GM18511 (cell line): Measurements from ENCODE around the gene ASPG.

Experiments
- ATAC-seq: cut with Tn5 transposase; IDR thresholded peaks from one replicate; pipeline ENCODE4 v1.9.1; 2021; ENCODE audit warnings: mild to moderate bottlenecking, moderate library complexity; ENCODE audit not compliant: unreplicated experiment

The ASPG gene

GRCh38 chr14:104115131-104115600 lies 29.7 kb downstream of the ASPG start:
- ATAC-seq = no peak

GRCh38 chr14:104115691-104116287 lies 30.3 kb downstream of the ASPG start:
- ATAC-seq = no peak

DNA sequence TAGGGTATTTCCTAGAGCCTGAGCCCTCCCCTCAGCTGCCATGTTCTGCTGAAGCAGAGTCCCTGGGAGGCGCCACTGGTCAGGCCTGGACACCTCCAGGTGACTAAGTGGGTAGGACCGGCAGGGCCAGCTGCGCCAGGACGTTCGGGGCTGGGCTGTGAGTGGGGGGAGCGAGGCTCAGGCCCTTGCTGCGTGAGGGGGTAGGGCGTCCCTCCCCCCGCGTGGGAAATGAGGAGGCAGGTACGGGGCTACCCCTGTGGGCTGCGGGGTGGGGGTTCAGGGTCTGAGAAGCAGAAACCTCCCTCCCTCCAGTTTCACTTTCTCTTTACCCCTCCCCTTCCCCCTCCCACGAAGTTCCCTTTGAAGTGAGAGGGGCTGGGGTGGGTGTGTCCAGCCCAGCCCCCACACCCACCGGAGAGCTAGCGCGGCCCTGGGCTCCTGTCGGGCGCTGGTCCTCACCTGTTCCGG lies 30.8 kb downstream of the ASPG start:
- no peak for ATAC-seq

DNA sequence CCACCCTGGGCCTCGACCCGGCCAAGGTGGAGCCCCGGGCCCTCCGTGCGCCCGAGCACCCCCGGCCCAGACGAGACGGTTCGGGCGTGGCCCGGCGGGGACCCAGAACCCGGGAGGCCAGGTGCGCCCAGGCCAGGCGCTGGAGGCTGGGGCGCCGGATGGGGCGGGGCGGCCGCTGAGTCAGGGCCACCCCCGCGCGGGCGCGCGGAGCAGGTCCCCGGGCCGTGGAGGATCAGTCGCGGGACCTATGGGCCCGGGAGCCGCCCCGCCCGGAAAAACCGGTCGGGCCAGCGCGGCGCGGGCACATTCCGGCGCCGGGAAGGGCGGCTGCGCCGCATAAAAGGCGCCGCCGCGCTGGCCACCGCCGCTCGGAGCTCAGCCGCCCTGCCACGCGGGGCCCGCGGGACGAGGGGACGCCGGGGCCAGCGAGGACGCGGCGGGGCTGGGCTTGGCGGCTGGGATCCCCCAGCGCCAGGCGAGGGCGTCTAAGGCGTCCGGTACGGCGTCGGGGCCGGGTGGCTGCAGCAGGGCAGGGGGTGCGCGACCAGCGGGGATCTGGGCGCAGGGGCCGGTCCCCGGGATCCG lies 31.3 kb downstream of the ASPG start:
- no peak for ATAC-seq

DNA sequence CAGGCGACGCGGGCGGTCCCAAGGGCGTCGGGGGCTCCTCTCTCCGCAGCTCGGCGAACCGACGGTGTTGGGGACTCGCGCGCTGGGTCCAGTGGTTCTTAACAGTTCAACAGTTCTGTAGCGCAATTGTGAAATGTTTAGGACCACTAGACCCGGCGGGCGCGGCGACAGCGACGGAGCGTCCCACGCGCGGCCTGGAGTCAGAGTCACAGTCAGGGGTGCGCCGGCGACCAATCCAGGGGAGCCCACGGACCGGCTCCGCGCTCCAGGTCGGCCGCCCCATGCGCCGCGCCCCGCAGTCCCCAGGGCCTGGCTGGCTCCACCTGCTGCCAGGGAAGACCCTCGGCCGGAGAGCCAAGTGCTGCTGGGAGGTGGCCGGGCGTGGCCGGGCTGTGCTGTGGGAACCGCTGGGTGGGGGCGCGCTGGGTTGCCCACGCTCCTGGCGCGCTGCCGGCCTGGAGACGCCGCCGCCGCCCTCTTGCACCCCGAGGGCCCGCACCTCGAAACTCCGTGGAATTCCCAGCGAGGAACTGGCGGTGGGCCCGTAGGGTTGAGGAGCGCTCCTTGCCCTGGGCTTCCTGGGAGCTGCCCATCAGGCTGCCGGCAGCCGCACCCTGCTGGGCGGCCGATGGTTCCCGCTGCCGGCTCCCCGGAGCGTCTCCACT lies 32.0 kb downstream of the ASPG start:
- no peak for ATAC-seq

GRCh38 chr14:104118006-104118844 lies 32.7 kb downstream of the ASPG start:
- no peak for ATAC-seq

- no peak for ATAC-seq
These were observed 33.6 kb downstream of the ASPG start for GRCh38 chr14:104119119-104119487.

- no peak for ATAC-seq
These were observed 34.2 kb downstream of the ASPG start for GRCh38 chr14:104119488-104120251.

GRCh38 chr14:104120281-104120741 lies 34.8 kb downstream of the ASPG start:
- ATAC-seq = no peak

DNA sequence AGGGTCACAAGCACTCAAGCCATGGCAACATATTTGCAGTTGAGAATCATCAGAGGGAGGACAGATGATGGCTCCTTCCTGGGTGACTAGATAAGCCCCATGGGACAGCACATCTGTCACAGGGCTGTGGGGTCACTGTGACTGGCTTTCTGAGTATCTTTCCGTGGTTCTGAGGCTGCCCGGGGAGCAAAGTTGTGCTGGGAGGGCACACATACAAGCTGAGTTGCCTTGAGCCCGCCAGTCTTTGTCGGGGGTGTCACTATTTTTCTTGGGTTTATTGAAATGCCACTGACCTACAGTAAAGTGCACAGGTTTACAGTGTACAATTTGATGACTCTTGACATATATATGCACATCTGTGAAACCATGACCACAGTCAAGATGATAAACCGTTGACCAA lies 35.6 kb downstream of the ASPG start:
- no peak for ATAC-seq

DNA sequence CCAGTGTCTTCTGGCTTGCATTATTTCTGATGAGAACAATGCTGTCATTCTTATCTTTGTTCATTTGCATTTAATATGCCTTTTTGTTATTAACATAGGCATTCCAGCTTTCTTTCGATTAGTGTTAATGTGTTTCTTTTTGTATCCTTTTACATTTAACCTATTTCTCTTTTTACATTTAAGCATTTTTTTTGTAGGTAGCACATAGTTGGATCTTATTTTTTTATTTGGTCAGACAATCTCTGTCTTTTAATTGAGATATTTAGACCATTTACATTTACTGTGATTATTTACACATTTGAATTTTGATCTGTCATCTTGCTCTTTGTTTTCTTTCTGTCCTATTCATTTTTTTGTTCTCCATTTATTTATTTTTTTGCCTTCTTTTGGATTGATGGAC lies 38.4 kb downstream of the ASPG start:
- no peak for ATAC-seq

- no peak for ATAC-seq
These were observed 39.5 kb downstream of the ASPG start for GRCh38 chr14:104125011-104125410.

- ATAC-seq = no peak
These were observed 41.3 kb downstream of the ASPG start for GRCh38 chr14:104126753-104127152.

DNA sequence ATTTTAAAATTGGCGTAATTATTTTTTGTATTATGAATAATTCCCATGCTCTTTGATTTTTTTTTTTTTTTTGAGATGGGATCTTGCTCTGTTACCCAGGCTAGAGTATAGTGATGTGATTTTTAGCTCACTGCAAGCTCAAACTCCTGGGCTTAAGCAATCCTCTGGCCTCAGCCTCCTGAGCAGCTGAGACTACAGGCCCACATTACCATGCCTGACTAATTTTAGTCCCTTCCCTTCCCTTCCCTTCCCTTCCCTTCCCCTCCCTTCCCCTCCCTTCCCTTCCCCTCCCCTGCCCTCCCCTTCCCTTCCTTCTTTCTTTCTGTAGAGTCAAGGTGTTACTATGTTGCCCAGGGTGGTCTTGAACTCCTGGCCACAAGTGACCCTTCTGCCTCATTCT lies 43.5 kb downstream of the ASPG start:
- ATAC-seq = no peak

DNA sequence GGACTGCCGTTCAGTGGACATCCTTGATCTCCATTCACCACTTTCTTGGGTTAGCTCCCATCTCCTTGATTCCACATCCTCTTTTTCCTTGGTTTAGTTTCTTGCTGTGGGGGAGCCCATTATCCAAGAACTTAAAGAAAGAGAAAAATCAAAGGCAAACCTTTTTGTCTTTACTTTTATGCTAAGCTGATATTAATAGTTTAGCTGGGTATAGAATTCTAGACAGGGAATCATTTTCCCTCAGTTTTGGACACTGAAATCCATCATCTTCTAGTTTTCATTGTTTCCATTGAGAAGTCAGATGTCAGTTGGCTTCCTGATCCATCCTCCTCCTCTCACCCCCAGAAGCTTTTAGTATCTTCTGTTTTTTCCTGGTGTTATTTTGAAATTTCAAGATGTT lies 44.1 kb downstream of the ASPG start:
- ATAC-seq = no peak

GRCh38 chr14:104130974-104131651 lies 45.6 kb downstream of the ASPG start:
- ATAC-seq = no peak

DNA sequence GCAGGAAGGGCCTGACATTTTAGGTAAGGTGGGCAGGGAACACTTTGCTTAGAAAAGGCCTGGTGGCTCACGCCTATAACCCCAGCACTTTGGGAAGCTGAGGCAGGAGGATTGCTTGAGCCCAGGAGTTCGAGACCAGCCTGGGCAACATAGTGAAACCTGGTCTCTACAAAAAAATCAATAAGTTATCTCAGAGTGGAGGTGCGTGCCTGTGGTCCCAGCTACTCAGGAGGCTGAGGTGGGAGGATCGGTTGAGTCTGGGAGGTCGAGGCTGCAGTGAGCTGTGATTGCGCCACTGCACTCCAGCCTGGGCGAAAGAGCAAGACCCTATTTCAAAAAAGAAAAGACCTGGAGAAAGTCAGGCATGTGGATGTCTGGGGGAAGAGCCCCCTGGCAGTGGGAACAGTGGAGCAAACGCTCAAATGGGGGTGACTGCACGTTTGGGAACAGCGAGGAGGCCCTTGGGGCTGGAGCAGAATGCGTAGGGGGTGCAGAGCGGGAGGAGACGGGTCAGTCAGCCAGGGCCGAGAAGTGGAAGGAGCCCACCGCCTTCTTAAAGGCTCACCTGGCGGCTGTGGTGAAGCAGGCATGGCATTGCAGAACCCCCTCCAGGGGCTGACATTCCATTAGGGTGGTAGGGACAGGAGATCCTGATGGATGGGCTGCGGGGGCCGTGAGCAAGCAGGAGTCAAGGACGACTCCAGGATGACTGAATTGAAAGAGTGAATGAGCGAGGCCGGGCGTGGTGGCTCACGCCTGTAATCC lies 46.6 kb downstream of the ASPG start:
- ATAC-seq = no peak

- ATAC-seq = no peak
These were observed 47.5 kb downstream of the ASPG start for GRCh38 chr14:104132981-104133380.

DNA sequence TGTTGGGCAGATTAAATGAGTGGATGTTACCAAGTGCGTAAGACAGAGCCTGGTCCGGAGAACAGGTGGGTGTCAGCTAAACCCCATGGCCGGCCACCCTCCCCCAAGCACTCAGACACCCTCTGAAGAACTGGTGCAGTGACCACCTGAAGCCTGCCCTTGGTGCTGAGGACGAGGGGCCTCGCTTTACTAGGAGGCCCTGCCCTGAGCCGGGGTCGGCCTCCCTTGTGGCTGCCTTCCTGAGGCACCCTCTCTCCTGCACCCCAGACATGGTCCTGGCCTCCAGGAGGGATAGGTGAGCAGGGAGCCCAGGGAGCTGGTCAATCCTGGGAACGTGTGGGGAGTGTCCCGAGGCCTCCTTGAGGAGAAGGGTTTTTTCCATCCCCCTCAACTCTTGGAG lies 48.0 kb downstream of the ASPG start:
- no peak for ATAC-seq
